Kidney (tissue), 14 donors: ENCODE data around the gene DNAH2. TPM values are rescaled to one million over a fixed set of nuclear protein-coding genes. Genes with fewer than 3 reads are reported as not detected.

Experiments used
- DNase-seq, 5 donors: peaks; one replicate each; pipeline ENCODE4 v3.0.0-alpha.2; 2013 to 2020
- FAIRE-seq: peaks from 2 replicates; lab custom pipeline; 2012; peaks lifted over from hg19 to GRCh38; lab: Jason Lieb, UNC
- H3K27ac ChIP-seq, 2 donors: one replicate each; pipeline ENCODE4 v1.7.0; 2013; ENCODE audit warnings: low read depth in 2 of 2, low read length in 2 of 2, inconsistent platforms in 1 of 2
- H3K27me3 ChIP-seq: one replicate; pipeline ENCODE4 v1.7.1; 2013; ENCODE audit warnings: low read length, inconsistent platforms; ENCODE audit not compliant: control insufficient read depth, insufficient read depth
- H3K36me3 ChIP-seq, 3 donors: one replicate each; pipeline versions ENCODE4 v1.7.0 to v1.7.1; 2013; ENCODE audit warnings: low read length in 3 of 3, control low read depth in 1 of 3, inconsistent platforms in 1 of 3; ENCODE audit not compliant: insufficient read depth in 3 of 3, control insufficient read depth in 2 of 3
- H3K4me1 ChIP-seq, 3 donors: one replicate each; pipeline versions ENCODE4 v1.7.0 to v1.7.1; 2013; ENCODE audit warnings: low read length in 3 of 3, inconsistent platforms in 1 of 3, low read depth in 1 of 3; ENCODE audit not compliant: control insufficient read depth in 2 of 3, insufficient read depth in 2 of 3
- H3K4me3 ChIP-seq, 3 donors: one replicate each; pipeline versions ENCODE4 v1.7.0 to v1.8.1; 2013; ENCODE audit warnings: low read length in 3 of 3, control low read depth in 1 of 3, inconsistent platforms in 1 of 3
- H3K9ac ChIP-seq, 3 donors: one replicate each; pipeline versions ENCODE4 v1.7.0 to v1.7.1; 2013; ENCODE audit warnings: low read length in 3 of 3, control low read depth in 1 of 3, inconsistent platforms in 1 of 3
- H3K9me3 ChIP-seq, 3 donors: one replicate each; pipeline versions ENCODE4 v1.7.0 to v1.7.1; 2013; ENCODE audit warnings: low read length in 3 of 3, control low read depth in 1 of 3, inconsistent platforms in 1 of 3; ENCODE audit not compliant: control insufficient read depth in 2 of 3, insufficient read depth in 1 of 3
- CTCF ChIP-seq: IDR thresholded peaks from 3 replicates; pipeline ENCODE4 v1.5.1; 2012; ENCODE audit warnings: mild to moderate bottlenecking, moderate library complexity, borderline replicate concordance; ENCODE audit not compliant: insufficient read depth; ENCODE audit errors: extremely low read depth
- intact Hi-C: fragments of 100-400 bp; cut with DNase I; formaldehyde crosslinking; loops from one replicate; pipeline ENCODE4 v1.11.1; 2022
- polyA plus RNA-seq: library from polyadenylated mRNA; stranded (reverse); fragments of 350-450 nt; fragmentation: Illumina TruSeq; extraction: RNeasy Lipid Tissue Mini Kit (QIAGEN cat#74804); gene quantifications from one replicate; pipeline ENCODE4 v1.2.3, GENCODE V29; 2014; ENCODE audit warnings: low read depth, low replicate concordance; ENCODE audit not compliant: insufficient read depth
- total RNA-seq: library from RNA; stranded (reverse); fragmentation: NEBNext Ultra II Directional; extraction: Animal tissue kit (Norgen Biotek cat#: 25700); gene quantifications from one replicate; pipeline ENCODE4 v1.2.1, GENCODE V29; 2021
- donor health status: control.
- donor health status: control.
- donor health status: control.
- donor health status: control.
- donor health status: control.
- donor health status: DM: yes; HTN: yes; CAD: no.
- donor health status: Normal renal cell carcinoma (clear cell type).

The DNAH2 gene
- total and polyA plus RNA-seq, 2 donors from 2014 or later: 0.17 to 0.66 TPM

GRCh38 chr17:7811251-7811650, 93.7 kb downstream of the DNAH2 start:
- Histone ChIP-seq H3K4me3 (no peak overlapping the region), H3K4me1 (no peaks in the 10 kb centered on the region), H3K27me3 (no peaks in the 10 kb centered on the region), H3K9ac (no peak overlapping the region), H3K27ac (no peak overlapping the region), H3K9me3 (no peaks in the 10 kb centered on the region), H3K36me3 (no peaks in the 10 kb centered on the region)
- intact Hi-C loops: no loop called here
- DNase-seq: no peak
- TF ChIP-seq CTCF: no peak
- no peak for FAIRE-seq

GRCh38 chr17:7814969-7815368, 97.4 kb downstream of the DNAH2 start:
- Histone ChIP-seq H3K27me3 (no peaks in the 10 kb centered on the region), H3K27ac (no peak overlapping the region), H3K36me3 (no peaks in the 10 kb centered on the region), H3K9ac (no peak overlapping the region), H3K4me3 (no peak overlapping the region), H3K9me3 (no peaks in the 10 kb centered on the region), H3K4me1 (no peaks in the 10 kb centered on the region)
- FAIRE-seq: no peak
- DNase-seq: no peak
- no peak for TF ChIP-seq CTCF
- intact Hi-C loops: no loop called here

GRCh38 chr17:7816926-7817642, 99.5 kb downstream of the DNAH2 start:
- Histone ChIP-seq H3K9me3 (no peaks in the 10 kb centered on the region), H3K27ac (no peak overlapping the region), H3K36me3 (no peaks in the 10 kb centered on the region), H3K9ac (no peak overlapping the region), H3K27me3 (no peaks in the 10 kb centered on the region), H3K4me1 (no peaks in the 10 kb centered on the region), H3K4me3 (no peak overlapping the region)
- TF ChIP-seq CTCF: no peak
- intact Hi-C loops: no loop called here
- no peak for DNase-seq
- FAIRE-seq: no peak

- TF ChIP-seq CTCF: no peak
- Histone ChIP-seq H3K27me3 (no peaks in the 10 kb centered on the region), H3K36me3 (no peaks in the 10 kb centered on the region), H3K27ac (no peak overlapping the region), H3K4me1 (no peaks in the 10 kb centered on the region), H3K9ac (no peak overlapping the region), H3K4me3 (no peak overlapping the region), H3K9me3 (no peaks in the 10 kb centered on the region)
- intact Hi-C loops: no loop called here
- no peak for FAIRE-seq
- DNase-seq: no peak
Observed at GRCh38 chr17:7817643-7817964, 100.1 kb downstream of the DNAH2 start.
